ENCODE measurements around the gene DTHD1. TPM values are rescaled to one million over a fixed set of nuclear protein-coding genes. Genes with fewer than 3 reads are reported as not detected.

The DTHD1 gene
- total and polyA plus RNA-seq, 2 donors from 2014 or later = 1.4 TPM; not detected in 1

- no peaks in the 10 kb centered on the region for H3K36me3 ChIP-seq (ENCODE audit: control insufficient read depth in 2 of 3, insufficient read depth in 3 of 3, low read length in 3 of 3)
- H3K27me3 ChIP-seq (ENCODE audit: control insufficient read depth, insufficient read depth, low read length) = no peaks in the 10 kb centered on the region
- H3K27ac ChIP-seq (ENCODE audit: low read depth in 2 of 2, low read length in 2 of 2) = no peak overlapping the region
- no peak for FAIRE-seq
- no peak overlapping the region for H3K9ac ChIP-seq (ENCODE audit: low read length in 3 of 3)
- H3K4me3 ChIP-seq (ENCODE audit: low read length in 3 of 3) = no peak overlapping the region
- no peaks in the 10 kb centered on the region for H3K9me3 ChIP-seq (ENCODE audit: control insufficient read depth in 2 of 3, insufficient read depth in 1 of 3, low read length in 3 of 3)
- H3K4me1 ChIP-seq (ENCODE audit: control insufficient read depth in 2 of 3, insufficient read depth in 2 of 3, low read depth in 1 of 3, low read length in 3 of 3) = no peaks in the 10 kb centered on the region
- intact Hi-C loops (cut with DNase I) = no loop called here
- DNase-seq = no peak
- no peak for TF ChIP-seq CTCF (IDR thresholded peaks at IDR 0.05; ENCODE audit: borderline replicate concordance, extremely low read depth, insufficient read depth)
Measured at GRCh38 chr4:36326476-36327029, 45.1 kb downstream of the DTHD1 start.

GRCh38 chr4:36327400-36327799 lies 46.0 kb downstream of the DTHD1 start:
- no peaks in the 10 kb centered on the region for H3K9me3 ChIP-seq (ENCODE audit: control insufficient read depth in 2 of 3, insufficient read depth in 1 of 3, low read length in 3 of 3)
- H3K27me3 ChIP-seq (ENCODE audit: control insufficient read depth, insufficient read depth, low read length) = no peaks in the 10 kb centered on the region
- H3K27ac ChIP-seq (ENCODE audit: low read depth in 2 of 2, low read length in 2 of 2) = no peak overlapping the region
- no peaks in the 10 kb centered on the region for H3K4me1 ChIP-seq (ENCODE audit: control insufficient read depth in 2 of 3, insufficient read depth in 2 of 3, low read depth in 1 of 3, low read length in 3 of 3)
- intact Hi-C loops (cut with DNase I) = no loop called here
- FAIRE-seq (no peak), DNase-seq (no peak)
- no peak overlapping the region for H3K4me3 ChIP-seq (ENCODE audit: low read length in 3 of 3)
- no peaks in the 10 kb centered on the region for H3K36me3 ChIP-seq (ENCODE audit: control insufficient read depth in 2 of 3, insufficient read depth in 3 of 3, low read length in 3 of 3)
- TF ChIP-seq CTCF (IDR thresholded peaks at IDR 0.05; ENCODE audit: borderline replicate concordance, extremely low read depth, insufficient read depth) = no peak
- H3K9ac ChIP-seq (ENCODE audit: low read length in 3 of 3) = no peak overlapping the region

GRCh38 chr4:36328130-36328529 lies 46.7 kb downstream of the DTHD1 start:
- H3K9me3 ChIP-seq (ENCODE audit: control insufficient read depth in 2 of 3, insufficient read depth in 1 of 3, low read length in 3 of 3) = no peaks in the 10 kb centered on the region
- intact Hi-C loops (cut with DNase I) = no loop called here
- H3K9ac ChIP-seq (ENCODE audit: low read length in 3 of 3) = no peak overlapping the region
- no peak for TF ChIP-seq CTCF (IDR thresholded peaks at IDR 0.05; ENCODE audit: borderline replicate concordance, extremely low read depth, insufficient read depth)
- no peak overlapping the region for H3K4me3 ChIP-seq (ENCODE audit: low read length in 3 of 3)
- H3K27me3 ChIP-seq (ENCODE audit: control insufficient read depth, insufficient read depth, low read length) = no peaks in the 10 kb centered on the region
- H3K27ac ChIP-seq (ENCODE audit: low read depth in 2 of 2, low read length in 2 of 2) = no peak overlapping the region
- H3K36me3 ChIP-seq (ENCODE audit: control insufficient read depth in 2 of 3, insufficient read depth in 3 of 3, low read length in 3 of 3) = no peaks in the 10 kb centered on the region
- H3K4me1 ChIP-seq (ENCODE audit: control insufficient read depth in 2 of 3, insufficient read depth in 2 of 3, low read depth in 1 of 3, low read length in 3 of 3) = no peaks in the 10 kb centered on the region
- DNase-seq = no peak
- no peak for FAIRE-seq

GRCh38 chr4:36329228-36329627 lies 47.8 kb downstream of the DTHD1 start:
- intact Hi-C loops (cut with DNase I) = no loop called here
- no peaks in the 10 kb centered on the region for H3K4me1 ChIP-seq (ENCODE audit: control insufficient read depth in 2 of 3, insufficient read depth in 2 of 3, low read depth in 1 of 3, low read length in 3 of 3)
- no peak overlapping the region for H3K4me3 ChIP-seq (ENCODE audit: low read length in 3 of 3)
- H3K27ac ChIP-seq (ENCODE audit: low read depth in 2 of 2, low read length in 2 of 2) = no peak overlapping the region
- DNase-seq (no peak), FAIRE-seq (no peak)
- H3K36me3 ChIP-seq (ENCODE audit: control insufficient read depth in 2 of 3, insufficient read depth in 3 of 3, low read length in 3 of 3) = no peaks in the 10 kb centered on the region
- no peak for TF ChIP-seq CTCF (IDR thresholded peaks at IDR 0.05; ENCODE audit: borderline replicate concordance, extremely low read depth, insufficient read depth)
- no peaks in the 10 kb centered on the region for H3K27me3 ChIP-seq (ENCODE audit: control insufficient read depth, insufficient read depth, low read length)
- H3K9me3 ChIP-seq (ENCODE audit: control insufficient read depth in 2 of 3, insufficient read depth in 1 of 3, low read length in 3 of 3) = no peaks in the 10 kb centered on the region
- no peak overlapping the region for H3K9ac ChIP-seq (ENCODE audit: low read length in 3 of 3)

Data from kidney (tissue), 14 donors.